OCI-LY1 (cell line): ENCODE data around the gene RAB11FIP3.
"Not testable (repeated sequence)": the region's sequence is repeated elsewhere in the genome, so short reads cannot be mapped to it uniquely, and the experiment has no call there.

Experiments
- CTCF ChIP-seq: fragments of 200-600 bp; sonication (generic), shearing (Covaris generic); IDR thresholded peaks from 2 replicates; pipeline ENCODE4 v1.5.1; 2017; ENCODE audit warnings: mild to moderate bottlenecking, antibody characterized with exemption, low read length, moderate library complexity, mixed read lengths
- EZH2 ChIP-seq: fragments of 200-600 bp; sonication (generic), shearing (Covaris generic); IDR thresholded peaks from 2 replicates; pipeline ENCODE4 v1.8.0; 2017; ENCODE audit warnings: borderline replicate concordance, mixed run types, mild to moderate bottlenecking, antibody characterized with exemption, low read length, moderate library complexity, mixed read lengths

GRCh38 chr16:478287-478686, 52.8 kb downstream of the RAB11FIP3 start:
- not testable (repeated sequence) for TF ChIP-seq CTCF, EZH2
